Caco-2 (cell line): ENCODE measurements around the gene SYT1. TPM values are rescaled to one million over a fixed set of nuclear protein-coding genes. Genes with fewer than 3 reads are reported as not detected.

Experiments used
- BruUV-seq: library from RNA; stranded (reverse); fragments of 400-500 nt; replicated peaks from 2 replicates; lab custom pipeline; 2021; lab: Mats Ljungman, UMichigan
- CTCF ChIA-PET: fragments of 300-600 bp; sonication (Branson Sonifier 250); formaldehyde crosslinking; loops from one replicate; lab custom pipeline; 2022; ENCODE audit warnings: antibody characterized with exemption; lab: Charles Lee
- POLR2A ChIA-PET: fragments of 300-600 bp; sonication (Branson Sonifier 250); formaldehyde crosslinking; loops from one replicate; lab custom pipeline; 2022; ENCODE audit warnings: antibody characterized with exemption; lab: Charles Lee
- DNase-seq, 2 experiments: peaks; one replicate each; pipeline versions ENCODE4 v3.0.0 to v3.0.0-alpha.2; 2020 to 2022
- H3K27me3 ChIP-seq: replicated peaks from 2 replicates; pipeline ENCODE4 v1.6.0; 2011; ENCODE audit warnings: low read length; ENCODE audit not compliant: control insufficient read depth, insufficient read depth
- H3K36me3 ChIP-seq: 2 replicates; pipeline ENCODE4 v1.5.1; 2011; ENCODE audit warnings: low read length; ENCODE audit not compliant: control insufficient read depth, insufficient read depth
- H3K4me1 ChIP-seq: fragments of 250-450 bp; sonication (Bioruptor Pico); 2 replicates; pipeline ENCODE4 v1.5.1; 2020; ENCODE audit warnings: mild to moderate bottlenecking
- H3K4me3 ChIP-seq: 2 replicates; pipeline ENCODE4 v1.5.1; 2011; ENCODE audit warnings: low read depth, mild to moderate bottlenecking, control low read depth, low read length
- H3K9me3 ChIP-seq: fragments of 250-450 bp; sonication (Bioruptor Pico); 2 replicates; pipeline ENCODE4 v1.5.1; 2020; ENCODE audit warnings: mild to moderate bottlenecking, moderate library complexity
- H3K27ac Mint-ChIP-seq: one replicate; pipeline ENCODE4 v1.8.0; 2022; ENCODE audit warnings: mixed read lengths; ENCODE audit not compliant: unreplicated experiment
- H3K27me3 Mint-ChIP-seq: one replicate; pipeline ENCODE4 v1.8.0; 2022; ENCODE audit warnings: mixed read lengths; ENCODE audit not compliant: insufficient read depth, unreplicated experiment
- H3K36me3 Mint-ChIP-seq: one replicate; pipeline ENCODE4 v1.8.0; 2022; ENCODE audit warnings: mild to moderate bottlenecking, mixed read lengths; ENCODE audit not compliant: insufficient read depth, unreplicated experiment
- H3K4me1 Mint-ChIP-seq: one replicate; pipeline ENCODE4 v1.8.0; 2022; ENCODE audit warnings: low read depth, mixed read lengths; ENCODE audit not compliant: unreplicated experiment
- H3K4me3 Mint-ChIP-seq: one replicate; pipeline ENCODE4 v1.8.0; 2022; ENCODE audit warnings: mild to moderate bottlenecking, moderate library complexity, mixed read lengths; ENCODE audit not compliant: unreplicated experiment
- H3K9me3 Mint-ChIP-seq: one replicate; pipeline ENCODE4 v1.8.0; 2022; ENCODE audit warnings: mixed read lengths; ENCODE audit not compliant: unreplicated experiment
- intact Hi-C: fragments of 100-400 bp; cut with micrococcal nuclease; formaldehyde crosslinking; loops from one replicate; pipeline ENCODE4 v1.10.0; 2022; ENCODE audit not compliant: unreplicated experiment
- total RNA-seq: library from RNA; stranded (reverse); gene quantifications from 2 replicates; pipeline ENCODE4 v1.2.3, GENCODE V29; 2022
- TF ChIP-seq, protein P1 (sequence below), 2 experiments: fragments of 200-600 bp in 1 of 2; IDR thresholded peaks; 1 replicate in 1 of 2; 2 replicates in 1 of 2; pipeline versions ENCODE4 v1.5.1 to v1.8.0; 2011 to 2022; ENCODE audit warnings: antibody characterized with exemption in 1 of 2, control low read depth in 1 of 2, inconsistent platforms in 1 of 2, low read depth in 1 of 2, low read length in 1 of 2, mild to moderate bottlenecking in 1 of 2, moderate library complexity in 1 of 2; ENCODE audit not compliant: insufficient read depth in 1 of 2, severe bottlenecking in 1 of 2, unreplicated experiment in 1 of 2

SYT1 gene
- total RNA-seq, 1 experiment from 2014 or later, result 0.39 TPM

DNA sequence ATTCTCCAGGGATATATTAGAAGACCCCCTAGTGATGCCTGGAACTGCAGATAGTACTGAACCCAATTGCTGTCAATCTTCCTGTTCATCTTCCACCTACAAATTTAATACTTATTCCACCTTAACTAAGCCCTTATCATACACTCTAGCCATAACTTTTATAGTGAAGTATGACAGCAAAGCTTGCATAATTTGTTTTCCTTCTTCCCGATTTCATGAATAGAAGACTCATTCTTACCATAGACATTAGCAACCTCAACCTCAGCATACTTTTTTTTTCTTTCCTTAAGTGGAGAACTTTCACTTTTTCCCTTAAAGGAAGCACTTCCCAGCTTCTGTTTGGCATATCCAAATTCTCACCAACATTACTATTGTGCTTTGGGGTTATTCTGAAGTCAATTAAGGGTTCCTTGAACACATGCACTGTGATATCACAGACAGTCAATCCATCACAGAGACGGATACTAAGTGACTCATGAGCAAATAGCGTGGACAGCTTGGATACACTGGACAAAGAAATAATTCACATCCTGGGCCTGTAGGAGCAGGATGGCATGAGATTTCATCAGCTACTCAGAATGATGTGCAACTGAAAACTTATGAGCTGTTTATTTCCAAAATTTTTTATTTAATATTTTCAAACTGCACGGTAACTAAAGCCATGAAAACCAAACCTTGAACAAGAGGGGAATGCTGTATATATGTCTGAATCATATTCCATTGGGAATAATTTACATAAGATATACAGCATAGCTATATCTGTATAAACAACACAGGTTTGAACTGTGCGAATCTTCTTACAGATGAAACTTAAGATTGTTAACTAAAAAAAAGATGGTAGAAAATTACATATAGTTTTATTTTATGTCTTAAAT lies 63.9 kb downstream of the SYT1 start:
- H3K4me1 ChIP-seq, result no peaks in the 10 kb centered on the region
- no peak for DNase-seq
- H3K27me3 Mint-ChIP-seq, result peaks cover 3% of the 10 kb centered on the region
- H3K4me1 Mint-ChIP-seq, result no peaks in the 10 kb centered on the region
- H3K27me3 ChIP-seq, result no peaks in the 10 kb centered on the region
- H3K4me3 Mint-ChIP-seq, result no peak overlapping the region
- no TSS peak for BruUV-seq
- TF ChIP-seq, protein P1, sequence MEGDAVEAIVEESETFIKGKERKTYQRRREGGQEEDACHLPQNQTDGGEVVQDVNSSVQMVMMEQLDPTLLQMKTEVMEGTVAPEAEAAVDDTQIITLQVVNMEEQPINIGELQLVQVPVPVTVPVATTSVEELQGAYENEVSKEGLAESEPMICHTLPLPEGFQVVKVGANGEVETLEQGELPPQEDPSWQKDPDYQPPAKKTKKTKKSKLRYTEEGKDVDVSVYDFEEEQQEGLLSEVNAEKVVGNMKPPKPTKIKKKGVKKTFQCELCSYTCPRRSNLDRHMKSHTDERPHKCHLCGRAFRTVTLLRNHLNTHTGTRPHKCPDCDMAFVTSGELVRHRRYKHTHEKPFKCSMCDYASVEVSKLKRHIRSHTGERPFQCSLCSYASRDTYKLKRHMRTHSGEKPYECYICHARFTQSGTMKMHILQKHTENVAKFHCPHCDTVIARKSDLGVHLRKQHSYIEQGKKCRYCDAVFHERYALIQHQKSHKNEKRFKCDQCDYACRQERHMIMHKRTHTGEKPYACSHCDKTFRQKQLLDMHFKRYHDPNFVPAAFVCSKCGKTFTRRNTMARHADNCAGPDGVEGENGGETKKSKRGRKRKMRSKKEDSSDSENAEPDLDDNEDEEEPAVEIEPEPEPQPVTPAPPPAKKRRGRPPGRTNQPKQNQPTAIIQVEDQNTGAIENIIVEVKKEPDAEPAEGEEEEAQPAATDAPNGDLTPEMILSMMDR (IDR thresholded peaks at IDR 0.05; ENCODE audit: insufficient read depth in 1 of 2, low read depth in 1 of 2, low read length in 1 of 2, severe bottlenecking in 1 of 2, unreplicated experiment in 1 of 2), result no peak
- H3K36me3 Mint-ChIP-seq, result no peaks in the 10 kb centered on the region
- no peak overlapping the region for H3K27ac Mint-ChIP-seq
- intact Hi-C loops, result no loop called here
- ChIA-PET CTCF (no interaction called here), POLR2A (no interaction called here)
- no peaks in the 10 kb centered on the region for H3K9me3 Mint-ChIP-seq
- H3K36me3 ChIP-seq, result no peaks in the 10 kb centered on the region
- H3K4me3 ChIP-seq, result no peak overlapping the region
- no peaks in the 10 kb centered on the region for H3K9me3 ChIP-seq

DNA sequence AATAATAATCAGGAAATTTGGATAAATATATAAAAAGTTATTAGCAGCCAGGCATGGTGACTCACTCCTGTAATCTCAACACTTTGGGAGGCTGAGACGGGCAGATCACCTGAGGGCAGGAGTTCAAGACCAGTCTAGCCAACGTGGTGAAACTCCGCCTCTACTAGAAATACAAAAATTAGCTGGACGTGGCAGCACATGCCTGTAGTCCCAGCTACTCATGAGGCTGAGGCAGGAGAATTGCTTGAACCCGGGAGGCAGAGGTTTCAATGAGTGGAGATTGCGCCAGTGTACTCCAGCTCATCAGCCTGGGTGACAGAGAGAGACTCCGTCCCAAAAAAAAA lies 64.5 kb downstream of the SYT1 start:
- TF ChIP-seq, protein P1 (IDR thresholded peaks at IDR 0.05; ENCODE audit: insufficient read depth in 1 of 2, low read depth in 1 of 2, low read length in 1 of 2, severe bottlenecking in 1 of 2, unreplicated experiment in 1 of 2), result no peak
- Histone ChIP-seq H3K36me3 (no peaks in the 10 kb centered on the region), H3K9me3 (no peaks in the 10 kb centered on the region), H3K4me3 (no peak overlapping the region), H3K27me3 (no peaks in the 10 kb centered on the region), H3K4me1 (no peaks in the 10 kb centered on the region)
- no TSS peak for BruUV-seq
- Mint-ChIP-seq H3K27ac (no peak overlapping the region), H3K4me1 (no peaks in the 10 kb centered on the region), H3K4me3 (no peak overlapping the region), H3K36me3 (no peaks in the 10 kb centered on the region), H3K27me3 (peaks cover 3% of the 10 kb centered on the region), H3K9me3 (no peaks in the 10 kb centered on the region)
- intact Hi-C loops, result no loop called here
- ChIA-PET POLR2A (no interaction called here), CTCF (no interaction called here)
- DNase-seq, result no peak

DNA sequence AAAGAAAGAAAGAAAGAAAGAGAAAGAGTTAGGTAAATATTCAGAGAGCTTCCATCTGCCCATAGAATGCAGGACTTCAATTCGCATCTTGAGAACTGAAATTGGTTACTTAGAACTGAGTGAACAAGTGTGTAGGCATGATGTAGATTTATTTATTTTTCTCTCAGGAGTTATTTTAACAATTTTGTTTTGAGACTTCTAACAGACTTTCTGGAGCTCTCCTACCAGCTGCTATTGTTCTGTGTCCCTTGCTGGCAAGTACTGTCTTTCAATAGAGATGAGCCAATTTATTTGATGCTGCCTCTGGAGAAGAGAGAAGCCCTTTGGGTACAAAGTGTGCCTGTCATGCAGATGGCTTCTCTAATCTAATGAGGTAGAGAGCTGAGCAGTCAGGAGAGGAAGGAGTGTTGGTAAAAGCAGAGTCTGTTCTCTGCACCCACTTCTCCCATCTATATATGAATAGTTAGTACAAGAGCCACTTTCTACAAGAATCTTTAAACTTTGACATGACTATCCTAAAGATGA lies 67.0 kb downstream of the SYT1 start:
- no peaks in the 10 kb centered on the region for H3K4me1 ChIP-seq
- ChIA-PET CTCF (no interaction called here), POLR2A (no interaction called here)
- no TSS peak for BruUV-seq
- no peak overlapping the region for H3K4me3 ChIP-seq
- H3K9me3 ChIP-seq, result no peaks in the 10 kb centered on the region
- Mint-ChIP-seq H3K27me3 (peaks cover 3% of the 10 kb centered on the region), H3K36me3 (no peaks in the 10 kb centered on the region), H3K4me1 (no peaks in the 10 kb centered on the region), H3K4me3 (no peak overlapping the region), H3K9me3 (no peaks in the 10 kb centered on the region), H3K27ac (no peak overlapping the region)
- H3K27me3 ChIP-seq, result no peaks in the 10 kb centered on the region
- H3K36me3 ChIP-seq, result no peaks in the 10 kb centered on the region
- TF ChIP-seq, protein P1 (IDR thresholded peaks at IDR 0.05; ENCODE audit: insufficient read depth in 1 of 2, low read depth in 1 of 2, low read length in 1 of 2, severe bottlenecking in 1 of 2, unreplicated experiment in 1 of 2), result no peak
- no peak for DNase-seq
- intact Hi-C loops, result no loop called here
